Stimulated activated CD4-positive, alpha-beta T cell treated with anti-CD3 and anti-CD28 coated beads, TNF-alpha, amount 100 ng/mL, for 1 hour (primary cell): ENCODE data around the gene COMP.

Experiments used
- DNase-seq, 3 donors: peaks; one replicate each; pipeline ENCODE4 v3.0.0-alpha.2; 2020; ENCODE audit warnings: low read depth in 3 of 3, low spot score in 1 of 3

Gene COMP

GRCh38 chr19:18783958-18784785 lies 6.9 kb downstream of the COMP start:
- no peak for DNase-seq

GRCh38 chr19:18782559-18783225 lies 8.4 kb downstream of the COMP start:
- no peak for DNase-seq

DNA sequence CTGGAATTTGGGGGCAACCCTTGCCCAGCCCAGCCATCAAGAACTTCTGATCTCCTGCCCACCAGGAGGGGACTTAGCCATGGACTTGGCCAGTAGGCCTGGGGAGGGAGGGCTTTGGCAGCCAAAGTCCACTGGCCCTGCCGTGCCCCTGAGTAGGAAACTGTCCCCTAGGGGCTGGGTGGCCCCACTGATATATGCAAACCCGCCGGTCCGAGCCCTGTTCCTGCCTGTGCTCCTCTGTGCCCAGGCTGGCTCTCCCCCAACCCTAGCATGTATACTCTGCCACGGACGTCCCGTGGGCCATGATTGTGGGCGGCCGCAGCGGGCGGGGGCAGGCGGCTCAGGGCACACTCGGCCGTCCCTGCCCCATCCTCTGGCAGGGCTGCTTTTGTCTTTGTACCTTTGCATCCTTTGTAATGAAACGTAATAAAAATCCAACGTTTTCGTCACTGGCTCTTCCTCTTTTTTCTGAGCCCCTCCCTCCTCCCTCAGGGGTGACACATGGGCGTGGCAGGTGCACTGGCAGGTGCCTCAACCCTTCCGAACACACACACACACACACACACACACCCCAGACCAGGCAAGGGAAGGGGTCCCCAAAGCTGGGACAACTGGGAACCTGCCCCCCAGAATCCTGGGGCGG lies 9.1 kb downstream of the COMP start:
- no peak for DNase-seq

GRCh38 chr19:18781047-18781600 lies 10.0 kb downstream of the COMP start:
- DNase-seq: no peak

- no peak for DNase-seq
Observed at GRCh38 chr19:18780631-18781030, 10.5 kb downstream of the COMP start.

DNA sequence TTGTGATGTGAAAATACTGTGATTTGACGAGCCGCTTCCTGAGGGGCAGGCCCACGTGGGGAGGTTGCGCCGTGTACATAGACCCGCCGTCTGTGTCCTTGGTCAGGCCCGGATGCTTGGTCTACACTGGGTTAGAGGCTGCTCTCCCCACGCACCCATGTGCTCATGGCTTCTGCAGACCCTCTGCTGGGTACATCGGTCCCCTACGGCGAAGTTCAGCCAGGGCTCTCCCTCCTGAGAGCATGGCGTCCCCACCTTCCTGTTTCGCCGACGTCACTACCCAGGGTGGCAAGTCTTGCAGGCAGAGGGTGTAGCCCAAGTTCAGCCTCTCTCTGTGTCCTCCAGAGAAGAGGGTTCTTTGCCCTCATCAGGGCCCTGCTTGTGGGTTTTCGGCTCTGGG lies 11.0 kb downstream of the COMP start:
- no peak for DNase-seq

DNA sequence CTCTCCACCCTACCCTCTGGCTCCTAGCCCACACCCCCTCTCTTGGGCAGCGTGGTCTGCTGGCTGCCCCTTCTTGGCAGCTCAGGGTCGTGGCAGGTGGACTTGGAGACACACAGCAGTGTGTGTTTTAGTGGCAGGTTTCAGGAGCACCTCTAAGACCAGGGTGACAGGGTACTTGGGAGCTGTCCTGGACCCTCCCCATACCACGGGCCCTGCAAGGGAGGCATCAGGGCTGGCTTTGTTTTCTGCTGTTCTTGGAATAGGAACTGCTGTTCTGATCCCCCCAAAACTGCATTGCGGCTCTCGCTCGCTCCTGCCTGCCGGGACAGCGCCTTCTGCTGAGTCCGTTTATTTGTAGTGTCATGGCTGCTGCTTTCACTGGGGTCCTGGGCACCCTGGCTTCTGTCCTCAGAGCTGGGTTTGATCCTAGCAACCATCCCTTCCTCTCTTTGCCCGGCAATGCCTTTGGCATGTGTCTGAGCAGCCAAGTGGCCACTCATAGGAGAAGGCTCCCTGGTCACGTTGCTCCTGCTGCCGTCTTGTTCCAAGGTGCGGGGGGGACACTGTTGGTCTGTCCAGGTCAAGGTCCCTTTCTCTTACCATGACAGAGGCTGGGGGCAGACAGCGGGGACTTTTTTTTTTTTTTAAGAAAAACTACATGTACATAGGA lies 12.1 kb downstream of the COMP start:
- no peak for DNase-seq

DNA sequence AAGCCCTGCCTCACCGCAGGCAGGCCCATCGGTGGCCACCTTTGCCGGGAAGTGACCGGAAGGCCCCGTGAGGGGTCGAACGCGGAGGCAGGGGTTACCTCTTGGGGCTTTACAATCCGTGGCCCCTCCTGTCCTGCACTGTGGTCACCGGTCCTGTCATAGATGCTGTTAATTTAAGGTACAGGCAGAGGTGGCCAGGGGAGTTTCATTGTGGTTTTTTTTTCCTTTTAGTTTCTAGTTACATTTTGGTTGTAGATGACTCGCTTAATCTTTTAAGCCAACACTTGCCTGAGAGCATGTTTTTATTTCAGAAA lies 13.1 kb downstream of the COMP start:
- DNase-seq: no peak

- no peak for DNase-seq
Observed at GRCh38 chr19:18777301-18778075, 13.6 kb downstream of the COMP start.

GRCh38 chr19:18776736-18777135 lies 14.4 kb downstream of the COMP start:
- DNase-seq: no peak

DNA sequence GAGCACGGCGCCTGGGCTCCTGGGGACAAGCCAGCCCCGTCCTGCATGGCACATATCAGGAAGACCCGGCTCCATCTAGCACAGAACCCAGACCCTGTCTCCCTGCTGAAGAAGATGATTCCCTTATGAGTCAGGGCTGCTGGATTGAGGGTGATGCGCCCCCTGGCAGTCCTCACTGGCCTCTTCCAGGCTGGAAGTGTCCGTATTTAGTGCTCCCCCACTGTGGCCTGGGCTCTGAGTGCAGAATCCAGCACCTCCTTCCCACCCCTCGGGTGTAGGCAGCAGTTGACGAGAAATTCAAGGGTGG lies 14.9 kb downstream of the COMP start:
- DNase-seq: no peak

DNA sequence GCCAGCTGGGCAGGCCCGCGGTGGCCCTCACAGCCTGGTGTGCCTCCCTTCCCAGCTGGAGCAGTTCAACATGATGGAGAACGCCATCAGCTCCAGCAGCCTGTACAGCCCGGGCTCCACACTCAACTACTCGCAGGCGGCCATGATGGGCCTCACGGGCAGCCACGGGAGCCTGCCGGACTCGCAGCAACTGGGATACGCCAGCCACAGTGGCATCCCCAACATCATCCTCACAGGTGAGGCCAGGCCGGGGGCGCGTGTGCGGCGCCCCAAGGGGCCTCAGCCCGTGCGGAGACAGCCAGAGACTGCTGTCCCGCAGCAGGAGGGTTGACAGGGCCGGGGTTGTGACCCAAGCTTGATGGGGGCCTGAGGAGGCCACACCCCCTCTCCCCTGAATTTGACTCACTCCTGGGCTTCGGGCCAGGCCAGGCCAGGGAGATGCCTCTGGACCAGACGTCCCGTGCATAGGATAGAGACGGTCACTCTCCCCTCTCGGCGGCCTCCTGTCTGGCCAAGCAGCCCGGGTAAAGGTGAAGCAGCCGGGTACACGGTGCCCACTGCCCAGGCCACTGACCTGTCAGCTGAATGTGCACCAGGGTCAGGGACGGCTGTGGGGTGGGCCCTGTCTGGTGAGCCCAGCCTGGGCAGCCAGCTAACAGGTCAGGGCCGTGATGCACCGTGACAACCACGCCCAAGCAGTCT lies 15.4 kb downstream of the COMP start:
- no peak for DNase-seq

DNA sequence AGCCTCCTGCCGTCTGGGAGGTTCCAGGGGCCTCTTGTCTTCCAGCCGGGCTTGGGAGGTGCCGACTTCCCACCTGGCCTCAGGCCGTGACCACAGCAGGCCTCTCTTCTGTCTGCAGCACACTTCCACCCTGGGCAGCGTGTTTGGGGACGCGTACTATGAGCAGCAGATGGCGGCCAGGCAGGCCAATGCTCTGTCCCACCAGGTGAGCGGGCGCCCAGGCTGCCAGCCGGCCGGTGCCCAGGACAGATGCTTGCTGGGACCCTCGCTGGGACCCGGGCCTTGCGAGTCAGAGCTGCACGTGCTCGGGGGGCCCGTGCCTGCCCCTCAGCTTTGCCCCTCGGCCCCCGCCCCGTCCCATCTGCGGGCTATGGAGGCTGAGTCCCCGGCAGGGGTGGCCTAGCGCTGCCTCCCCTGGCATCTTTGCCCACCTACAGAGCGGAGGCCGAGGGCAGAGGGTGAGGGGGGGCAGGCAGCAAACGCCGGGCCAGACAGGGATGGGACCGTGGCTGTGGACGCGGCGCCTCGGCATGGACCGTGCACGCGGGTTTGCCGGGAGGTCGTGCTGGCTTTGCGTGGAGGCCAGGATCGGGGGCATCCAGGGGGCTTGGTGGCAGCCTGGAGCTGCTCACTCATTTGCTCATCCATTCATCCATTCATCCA lies 16.2 kb downstream of the COMP start:
- DNase-seq: no peak

GRCh38 chr19:18774107-18774506 lies 17.0 kb downstream of the COMP start:
- DNase-seq: no peak

DNA sequence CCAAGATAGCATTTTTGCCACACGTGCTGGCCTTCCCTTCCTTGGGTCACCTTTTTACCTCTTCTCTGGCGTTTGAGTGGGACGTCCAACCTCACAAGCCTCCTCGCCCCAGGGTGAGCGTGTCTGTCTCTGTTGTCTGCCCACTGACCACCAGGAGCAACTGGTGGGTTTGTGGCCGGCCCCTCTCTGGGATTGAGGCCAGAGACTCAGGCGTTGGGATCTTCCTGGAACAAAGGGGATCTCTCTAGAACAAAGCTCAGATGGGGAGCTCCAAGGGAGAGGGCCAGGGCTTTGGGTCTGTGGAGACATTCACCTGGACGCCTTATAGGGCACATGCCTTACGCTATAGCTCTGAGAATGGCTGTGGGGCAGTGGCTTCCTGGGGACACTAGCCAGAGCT lies 17.4 kb downstream of the COMP start:
- DNase-seq: no peak

DNA sequence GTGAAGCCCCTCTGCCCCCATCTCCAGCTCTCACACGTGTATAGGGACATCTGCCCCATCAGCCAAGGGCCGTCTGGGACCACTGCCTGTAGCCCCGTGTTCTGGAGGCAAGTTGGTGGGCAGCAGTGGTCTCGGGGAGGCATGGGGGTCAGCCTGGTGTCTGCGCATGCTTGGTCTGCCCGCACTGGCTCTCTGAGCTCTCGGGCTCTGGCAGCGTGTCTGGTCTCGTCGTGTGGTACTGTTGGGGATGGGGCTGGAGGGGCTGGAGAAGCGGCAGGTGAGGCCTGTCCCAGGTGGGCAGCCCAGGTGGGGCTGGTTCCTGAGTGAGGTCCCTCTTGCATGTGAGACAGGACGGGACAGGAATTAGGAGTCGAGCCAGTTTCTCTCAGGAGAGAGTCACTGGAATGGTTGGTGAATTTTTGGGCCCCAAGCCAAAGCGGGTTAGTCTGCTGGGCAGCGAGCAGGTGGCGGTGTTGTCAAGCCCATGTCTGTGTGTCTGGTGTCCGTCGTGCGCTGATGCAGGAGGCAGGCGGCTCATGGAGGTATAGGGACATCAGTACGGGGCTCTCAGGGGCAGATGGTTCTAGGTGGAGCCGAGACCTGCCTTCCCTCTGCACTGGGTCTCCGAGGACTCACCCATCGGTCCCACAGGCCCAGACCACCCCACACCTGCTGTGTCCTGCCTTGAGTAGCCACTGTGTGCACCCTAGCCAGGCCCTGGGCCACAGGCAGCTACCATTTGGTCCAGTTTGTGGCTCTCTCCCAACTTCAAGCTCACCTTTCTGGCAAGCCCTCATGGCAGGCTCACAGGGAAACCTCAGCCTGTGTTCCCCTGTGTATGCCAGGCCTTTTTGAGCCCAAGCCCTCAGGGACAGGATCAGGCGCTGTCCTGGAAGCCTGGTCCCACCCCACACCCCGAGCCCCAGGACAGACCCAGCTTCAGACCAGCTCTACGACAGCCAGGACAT lies 18.2 kb downstream of the COMP start:
- no peak for DNase-seq

DNA sequence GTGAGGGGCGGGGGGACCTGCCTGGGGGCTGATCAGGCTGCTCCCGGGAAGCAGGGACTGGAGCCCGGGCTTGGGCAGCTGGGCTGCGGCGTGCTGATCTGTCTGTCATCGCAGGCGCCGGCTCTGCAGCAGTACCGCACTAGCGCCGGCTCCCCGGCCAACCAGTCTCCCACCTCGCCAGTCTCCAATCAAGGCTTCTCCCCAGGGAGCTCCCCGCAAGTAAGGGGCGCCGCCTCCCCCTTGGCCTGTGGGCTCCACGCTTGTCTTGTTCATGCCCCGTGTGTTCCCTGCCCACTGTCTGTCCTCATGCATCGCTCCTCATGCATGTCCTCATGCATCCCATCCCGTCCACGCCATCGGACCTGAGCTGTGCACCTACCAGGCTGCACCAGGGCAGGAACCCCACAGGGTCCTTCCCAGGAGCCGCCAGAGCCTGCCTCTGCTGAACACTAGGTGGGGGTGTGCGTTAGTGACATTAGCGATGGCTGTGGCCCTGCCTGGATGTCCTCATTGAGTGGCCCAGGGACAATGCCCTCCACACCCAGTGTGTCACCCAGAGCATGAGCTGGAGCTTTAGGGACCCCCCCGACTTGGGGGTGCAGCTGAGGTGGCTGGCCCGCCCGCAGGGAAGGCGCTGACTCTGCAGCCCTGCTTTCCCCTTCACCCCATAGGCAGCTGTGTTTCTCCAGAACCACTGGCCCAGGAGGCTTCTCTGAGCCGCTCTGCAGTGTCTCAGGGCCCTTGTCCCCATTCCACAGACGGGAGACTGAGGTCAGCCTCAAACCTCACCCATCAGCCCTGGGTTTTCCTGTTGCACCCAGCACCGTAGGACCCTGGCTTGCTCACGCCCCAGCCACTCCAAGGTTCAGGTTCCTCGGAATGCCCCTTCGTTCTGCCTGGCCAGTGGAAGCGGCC lies 19.5 kb downstream of the COMP start:
- DNase-seq: no peak
